GM10266 (cell line): Measurements from ENCODE around the gene TOLLIP.

Experiments
- DNase-seq: peaks from one replicate; pipeline ENCODE4 v3.0.0; 2012; ENCODE audit errors: extremely low spot score
- TF ChIP-seq, protein P1 (sequence below): IDR thresholded peaks from 2 replicates; pipeline ENCODE4 v1.5.1; 2012; ENCODE audit warnings: mild to moderate bottlenecking, low read depth; ENCODE audit not compliant: control insufficient read depth, insufficient read depth; ENCODE audit errors: missing control alignments

Gene TOLLIP

DNA sequence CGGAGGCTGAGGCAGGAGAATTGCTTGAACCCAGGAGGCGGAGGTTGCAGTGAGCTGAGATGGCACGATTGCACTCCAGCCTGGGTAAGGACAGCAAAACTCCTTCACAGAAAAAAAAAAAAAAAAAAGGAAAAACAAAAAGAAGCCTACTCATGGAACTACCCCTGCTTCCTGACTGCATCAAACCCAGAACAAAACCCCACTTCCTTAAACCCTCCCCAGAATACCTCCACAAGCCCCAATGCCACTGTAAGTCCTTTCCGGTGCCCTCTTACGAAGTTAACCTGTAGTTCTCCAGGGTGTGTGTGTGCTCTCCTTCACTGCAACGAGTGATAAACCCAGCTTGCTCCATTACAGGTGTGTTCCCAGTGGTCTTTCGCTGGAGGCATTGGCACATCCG lies 8.6 kb upstream of the TOLLIP start:
- DNase-seq, result no peak
- TF ChIP-seq, protein P1, sequence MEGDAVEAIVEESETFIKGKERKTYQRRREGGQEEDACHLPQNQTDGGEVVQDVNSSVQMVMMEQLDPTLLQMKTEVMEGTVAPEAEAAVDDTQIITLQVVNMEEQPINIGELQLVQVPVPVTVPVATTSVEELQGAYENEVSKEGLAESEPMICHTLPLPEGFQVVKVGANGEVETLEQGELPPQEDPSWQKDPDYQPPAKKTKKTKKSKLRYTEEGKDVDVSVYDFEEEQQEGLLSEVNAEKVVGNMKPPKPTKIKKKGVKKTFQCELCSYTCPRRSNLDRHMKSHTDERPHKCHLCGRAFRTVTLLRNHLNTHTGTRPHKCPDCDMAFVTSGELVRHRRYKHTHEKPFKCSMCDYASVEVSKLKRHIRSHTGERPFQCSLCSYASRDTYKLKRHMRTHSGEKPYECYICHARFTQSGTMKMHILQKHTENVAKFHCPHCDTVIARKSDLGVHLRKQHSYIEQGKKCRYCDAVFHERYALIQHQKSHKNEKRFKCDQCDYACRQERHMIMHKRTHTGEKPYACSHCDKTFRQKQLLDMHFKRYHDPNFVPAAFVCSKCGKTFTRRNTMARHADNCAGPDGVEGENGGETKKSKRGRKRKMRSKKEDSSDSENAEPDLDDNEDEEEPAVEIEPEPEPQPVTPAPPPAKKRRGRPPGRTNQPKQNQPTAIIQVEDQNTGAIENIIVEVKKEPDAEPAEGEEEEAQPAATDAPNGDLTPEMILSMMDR, result no peak

DNA sequence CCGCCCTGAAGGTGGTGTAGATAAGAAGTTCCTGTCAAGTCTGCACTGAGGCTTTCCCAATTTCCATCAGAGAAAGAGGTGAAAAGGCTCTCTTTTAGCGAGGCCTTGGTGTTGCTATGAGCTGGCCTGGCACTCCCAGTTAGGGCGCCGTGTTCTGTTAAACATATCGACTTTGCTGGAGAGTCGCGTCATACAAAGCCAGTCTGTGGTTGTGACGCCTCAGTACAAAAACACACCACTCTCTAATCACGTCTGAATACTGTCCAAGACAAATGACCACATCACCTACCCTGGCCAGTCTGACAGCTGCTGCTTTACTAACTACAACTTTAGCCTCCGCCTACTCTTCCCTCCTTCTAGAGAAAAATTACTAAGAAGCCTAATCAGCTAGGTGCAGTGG lies 8.0 kb upstream of the TOLLIP start:
- TF ChIP-seq, protein P1, result no peak
- DNase-seq, result no peak

DNA sequence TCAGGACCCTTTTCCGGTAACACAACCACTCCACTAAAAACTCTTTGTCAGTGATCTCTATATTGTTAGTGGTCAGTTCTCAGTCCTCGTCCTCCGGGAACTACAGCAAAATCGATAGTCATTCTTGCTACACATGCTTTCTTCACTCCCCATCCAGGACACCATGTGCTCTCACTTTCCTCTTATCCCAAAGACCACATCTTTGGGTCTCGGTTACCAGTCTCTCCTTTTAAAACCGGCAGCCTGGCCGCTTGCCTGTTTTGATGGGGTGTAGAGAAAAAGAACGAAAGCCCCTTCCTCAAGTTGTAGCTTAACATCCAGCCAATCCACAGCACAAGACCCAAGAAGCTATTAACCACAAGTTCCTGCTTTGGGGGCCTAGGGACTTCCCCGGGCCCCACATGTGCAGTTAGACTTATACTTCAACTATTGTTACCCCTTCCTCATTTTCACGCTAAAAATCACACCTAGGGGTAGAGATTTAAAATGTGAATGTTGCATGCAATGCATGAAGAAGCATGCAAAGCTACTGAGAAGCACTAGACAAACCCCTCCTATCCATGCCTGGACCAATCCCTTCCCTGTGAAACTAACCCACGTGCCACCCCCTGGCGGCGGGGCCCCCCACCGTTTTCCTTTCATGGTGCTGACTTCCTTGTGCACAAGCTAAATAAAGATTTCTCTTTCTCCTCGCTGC lies 1.5 kb upstream of the TOLLIP start:
- TF ChIP-seq, protein P1, result no peak
- DNase-seq, result peak; percentile 56

DNA sequence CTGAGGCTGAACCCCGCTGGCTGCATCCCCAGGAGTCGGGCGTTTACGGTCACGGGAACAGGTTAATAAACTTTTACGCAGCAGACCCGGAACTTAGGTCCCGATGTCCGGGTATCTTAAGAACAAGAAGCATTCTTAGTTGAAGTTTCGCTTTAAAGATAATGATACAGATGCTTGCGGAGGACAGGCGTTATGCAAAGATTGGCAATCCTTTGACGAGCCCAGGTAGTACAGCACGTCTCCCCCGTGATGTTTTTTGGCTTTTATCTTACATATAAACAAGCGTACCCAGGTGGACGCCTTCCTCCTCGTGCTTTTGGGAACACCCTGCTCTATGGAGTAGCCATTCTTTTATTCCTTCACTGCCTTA lies 871 bp upstream of the TOLLIP start:
- no peak for DNase-seq
- TF ChIP-seq, protein P1, result no peak

DNA sequence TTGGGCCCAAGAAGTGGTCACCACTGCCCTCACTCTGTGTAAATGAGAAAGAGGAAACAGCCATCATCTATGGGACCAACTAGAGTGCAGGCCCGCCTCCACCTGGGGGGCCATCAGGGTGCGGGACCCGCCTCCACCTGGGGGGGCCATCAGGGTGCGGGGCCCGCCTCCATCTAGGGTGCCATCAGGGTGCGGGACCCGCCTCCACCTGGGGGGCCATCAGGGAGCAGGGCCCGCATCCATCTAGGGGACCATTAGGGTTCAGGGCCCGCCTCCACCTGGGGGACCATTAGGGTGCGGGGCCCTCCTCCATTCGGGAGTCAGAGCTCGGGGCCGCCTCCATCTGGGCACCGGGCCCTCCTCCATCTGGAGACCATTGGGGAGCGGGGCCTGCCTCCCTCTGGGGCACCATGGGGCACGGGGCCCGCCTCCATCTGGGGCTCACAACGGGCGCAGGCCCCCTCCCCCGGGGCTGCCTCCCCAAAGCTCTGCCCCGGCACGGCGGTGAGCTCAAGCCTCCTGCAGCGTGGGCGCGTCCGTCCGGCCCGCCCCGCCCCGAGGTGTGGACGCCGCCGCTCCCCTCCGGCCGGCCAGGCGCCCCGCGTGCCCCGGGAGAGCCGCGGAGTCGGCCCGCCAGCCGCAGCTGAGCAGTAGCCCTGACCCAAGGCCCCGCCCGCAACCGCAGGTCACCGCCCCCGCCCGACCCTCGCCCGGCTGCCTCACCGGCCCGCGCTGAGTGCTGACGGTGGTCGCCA lies 512 bp downstream of the TOLLIP start:
- TF ChIP-seq, protein P1, result no peak
- DNase-seq, result peak; percentile 66

DNA sequence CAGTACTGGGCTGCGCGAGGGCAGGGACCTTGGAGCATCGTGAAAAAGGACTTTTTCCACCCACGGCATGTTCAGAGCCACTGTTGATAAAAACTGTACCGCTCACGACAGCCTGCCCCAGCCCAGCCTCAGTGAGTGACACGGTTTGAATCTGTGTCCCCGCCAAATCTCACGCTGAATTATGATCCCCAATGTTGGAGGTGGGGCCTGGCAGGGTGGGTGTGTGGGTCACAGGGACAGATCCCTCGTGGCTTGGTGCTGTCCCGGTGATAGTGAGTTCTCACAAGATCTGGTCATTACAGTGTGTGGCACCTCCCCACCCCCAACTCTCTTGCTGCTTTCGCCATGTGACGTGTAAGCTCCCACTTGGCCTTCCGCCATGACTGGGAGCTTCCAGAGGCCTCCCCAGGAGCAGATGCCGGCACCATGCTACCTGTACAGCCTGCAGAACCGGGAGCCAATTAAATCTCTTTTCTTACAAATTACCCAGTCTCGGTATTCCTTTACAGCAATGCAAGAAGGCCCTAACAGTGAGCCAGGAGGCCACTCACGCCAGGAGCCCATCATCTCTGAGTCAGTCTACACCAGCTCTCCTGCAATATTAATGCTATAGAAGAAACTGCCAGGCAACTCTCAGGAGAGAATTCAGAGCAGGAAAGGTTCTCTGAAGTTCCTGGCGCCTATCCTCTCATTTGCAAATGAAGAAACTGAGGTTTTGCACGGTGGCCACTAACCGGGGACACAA lies 1.3 kb downstream of the TOLLIP start:
- TF ChIP-seq, protein P1, result no peak
- no peak for DNase-seq

DNA sequence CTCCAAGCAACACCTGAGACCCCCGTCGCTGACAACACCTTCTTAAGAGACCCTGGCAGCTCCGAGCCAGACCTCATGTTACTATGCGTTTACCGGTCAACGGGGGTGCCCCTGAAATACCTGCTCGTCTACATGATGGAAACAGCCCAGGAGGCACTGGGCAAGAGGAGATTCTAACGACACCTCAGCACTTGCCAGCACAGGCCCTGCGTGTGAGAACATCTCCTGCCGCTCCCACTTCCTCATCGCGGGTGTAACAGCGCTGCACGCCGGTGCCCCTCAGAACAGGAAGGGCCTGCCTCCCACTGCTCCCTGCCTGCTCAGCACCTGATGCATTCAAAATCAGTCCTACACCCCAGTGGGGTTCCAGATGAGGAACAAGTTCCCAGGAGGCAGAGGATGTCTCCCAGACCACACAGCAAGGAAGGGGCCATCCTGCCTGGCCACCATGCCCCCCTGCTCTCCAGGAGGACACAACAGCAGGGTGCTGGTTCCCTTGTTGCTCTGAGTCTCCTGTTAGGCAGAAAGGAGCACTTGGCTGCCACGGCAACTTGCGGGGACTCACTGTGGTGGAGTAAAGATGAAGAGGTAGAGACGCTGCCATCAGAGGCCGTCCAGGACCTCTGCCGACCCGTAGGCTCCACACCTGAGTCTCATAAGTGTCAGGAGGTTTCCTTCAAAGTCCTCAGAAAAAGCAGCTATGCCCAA lies 2.1 kb downstream of the TOLLIP start:
- TF ChIP-seq, protein P1, result no peak
- no peak for DNase-seq
